BJ (cell line): ENCODE data around the gene PHF8. TPM values are rescaled to one million over a fixed set of nuclear protein-coding genes. Genes with fewer than 3 reads are reported as not detected.

Experiments
- CTCF ChIA-PET: fragments of 350-600 bp; formaldehyde crosslinking; extraction: SDS; loops from one replicate; lab custom pipeline; 2021; ENCODE audit warnings: antibody characterized with exemption, inconsistent platforms; lab: Yijun Ruan, JAX
- POLR2A ChIA-PET: fragments of 300-600 bp; sonication (Branson Sonifier 250); formaldehyde crosslinking; extraction: SDS; loops from one replicate; lab custom pipeline; 2021; ENCODE audit warnings: antibody characterized with exemption; lab: Charles Lee
- DNase-seq: peaks from one replicate; pipeline ENCODE4 v3.0.0-alpha.2; 2011; ENCODE audit warnings: low read depth
- H3K27me3 ChIP-seq: 2 replicates; pipeline ENCODE4 v1.6.0; 2011; ENCODE audit warnings: low read length; ENCODE audit not compliant: control insufficient read depth, insufficient read depth
- H3K36me3 ChIP-seq: 2 replicates; pipeline ENCODE4 v1.5.1; 2011; ENCODE audit warnings: low read length; ENCODE audit not compliant: control insufficient read depth, insufficient read depth
- H3K4me3 ChIP-seq: 2 replicates; pipeline ENCODE4 v1.5.1; 2011; ENCODE audit warnings: low read depth, mild to moderate bottlenecking, control low read depth, low read length
- CTCF ChIP-seq: IDR thresholded peaks from 2 replicates; pipeline ENCODE4 v1.5.1; 2011; ENCODE audit warnings: low read depth, mild to moderate bottlenecking, control low read depth, inconsistent platforms, low read length, moderate library complexity; ENCODE audit not compliant: insufficient read depth
- polyA plus RNA-seq: library from polyadenylated mRNA; depleted of rRNA; stranded (reverse); fragments of >200 nt; gene quantifications from 2 replicates; pipeline ENCODE4 v1.2.3, GENCODE V29; 2011

The PHF8 gene
- polyA plus RNA-seq, 1 experiment = 10.6 TPM

- ChIA-PET POLR2A (no interaction called here), CTCF (interaction anchor here (1.1 kb wide), 1 partner anchor 27 kb away, joined by 4 read pairs; no protein-coding TSS in a partner anchor)
- H3K36me3 ChIP-seq = no peaks in the 10 kb centered on the region
- no peaks in the 10 kb centered on the region for H3K27me3 ChIP-seq
- TF ChIP-seq CTCF = no peak
- no peak overlapping the region for H3K4me3 ChIP-seq
- DNase-seq = no peak
Measured at GRCh38 chrX:54066841-54067240, 22.6 kb upstream of the PHF8 start.

- Histone ChIP-seq H3K27me3 (no peaks in the 10 kb centered on the region), H3K36me3 (no peaks in the 10 kb centered on the region), H3K4me3 (no peak overlapping the region)
- POLR2A ChIA-PET = no interaction called here
- TF ChIP-seq CTCF = no peak
- CTCF ChIA-PET = interaction anchor here (0.7 kb wide), 1 partner anchor 20 kb away, joined by 4 read pairs; the partner anchor contains the start of gene PHF8
- no peak for DNase-seq
Measured at GRCh38 chrX:54064564-54064963, 20.3 kb upstream of the PHF8 start.

GRCh38 chrX:54063361-54063760, 19.1 kb upstream of the PHF8 start:
- no peaks in the 10 kb centered on the region for H3K27me3 ChIP-seq
- H3K36me3 ChIP-seq = no peaks in the 10 kb centered on the region
- POLR2A ChIA-PET = no interaction called here
- CTCF ChIA-PET = no interaction called here
- H3K4me3 ChIP-seq = no peak overlapping the region
- DNase-seq = no peak
- TF ChIP-seq CTCF = no peak

GRCh38 chrX:54049801-54050200, 5.5 kb upstream of the PHF8 start:
- Histone ChIP-seq H3K27me3 (no peaks in the 10 kb centered on the region), H3K36me3 (no peaks in the 10 kb centered on the region), H3K4me3 (no peak overlapping the region)
- POLR2A ChIA-PET = no interaction called here
- CTCF ChIA-PET = no interaction called here
- TF ChIP-seq CTCF = no peak
- DNase-seq = no peak

- CTCF ChIA-PET = no interaction called here
- Histone ChIP-seq H3K27me3 (no peaks in the 10 kb centered on the region), H3K4me3 (no peak overlapping the region), H3K36me3 (no peaks in the 10 kb centered on the region)
- DNase-seq = no peak
- no peak for TF ChIP-seq CTCF
- POLR2A ChIA-PET = no interaction called here
Measured at GRCh38 chrX:54048412-54048811, 4.1 kb upstream of the PHF8 start.
